Measurements from ENCODE around the gene HIVEP3.

GRCh38 chr1:41591891-41592290 lies 326.8 kb downstream of the HIVEP3 start:
- TF ChIP-seq, protein P1, sequence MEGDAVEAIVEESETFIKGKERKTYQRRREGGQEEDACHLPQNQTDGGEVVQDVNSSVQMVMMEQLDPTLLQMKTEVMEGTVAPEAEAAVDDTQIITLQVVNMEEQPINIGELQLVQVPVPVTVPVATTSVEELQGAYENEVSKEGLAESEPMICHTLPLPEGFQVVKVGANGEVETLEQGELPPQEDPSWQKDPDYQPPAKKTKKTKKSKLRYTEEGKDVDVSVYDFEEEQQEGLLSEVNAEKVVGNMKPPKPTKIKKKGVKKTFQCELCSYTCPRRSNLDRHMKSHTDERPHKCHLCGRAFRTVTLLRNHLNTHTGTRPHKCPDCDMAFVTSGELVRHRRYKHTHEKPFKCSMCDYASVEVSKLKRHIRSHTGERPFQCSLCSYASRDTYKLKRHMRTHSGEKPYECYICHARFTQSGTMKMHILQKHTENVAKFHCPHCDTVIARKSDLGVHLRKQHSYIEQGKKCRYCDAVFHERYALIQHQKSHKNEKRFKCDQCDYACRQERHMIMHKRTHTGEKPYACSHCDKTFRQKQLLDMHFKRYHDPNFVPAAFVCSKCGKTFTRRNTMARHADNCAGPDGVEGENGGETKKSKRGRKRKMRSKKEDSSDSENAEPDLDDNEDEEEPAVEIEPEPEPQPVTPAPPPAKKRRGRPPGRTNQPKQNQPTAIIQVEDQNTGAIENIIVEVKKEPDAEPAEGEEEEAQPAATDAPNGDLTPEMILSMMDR (IDR thresholded peaks at IDR 0.05; ENCODE audit: borderline replicate concordance, extremely low read depth, low read length, poor library complexity, severe bottlenecking), result no peak
- TF ChIP-seq EZH2 (IDR thresholded peaks at IDR 0.05; ENCODE audit: borderline replicate concordance, low read depth, low read length, severe bottlenecking), result no peak

Data from DND-41 (cell line).